ENCODE measurements around the gene TRMT11.
"Not testable (repeated sequence)": the region's sequence is repeated elsewhere in the genome, so short reads cannot be mapped to it uniquely, and the experiment has no call there.

Gene TRMT11

GRCh38 chr6:126048635-126049034 lies 62.3 kb downstream of the TRMT11 start:
- DNase-seq: no peak

- DNase-seq: no peak
These were observed 64.5 kb downstream of the TRMT11 start for GRCh38 chr6:126050795-126051194.

- DNase-seq: no peak
These were observed 65.5 kb downstream of the TRMT11 start for GRCh38 chr6:126051791-126052190.

GRCh38 chr6:126052485-126052884 lies 66.1 kb downstream of the TRMT11 start:
- no peak for DNase-seq

- no peak for DNase-seq
These were observed 67.9 kb downstream of the TRMT11 start for GRCh38 chr6:126054258-126054702.

- no peak for DNase-seq
These were observed 68.5 kb downstream of the TRMT11 start for GRCh38 chr6:126054802-126055201.

GRCh38 chr6:126055449-126055848 lies 69.1 kb downstream of the TRMT11 start:
- DNase-seq: no peak

GRCh38 chr6:126056355-126057004 lies 70.1 kb downstream of the TRMT11 start:
- DNase-seq: no peak

- DNase-seq: not testable (repeated sequence)
These were observed 71.7 kb downstream of the TRMT11 start for GRCh38 chr6:126058085-126058484.

- no peak for DNase-seq
These were observed 74.1 kb downstream of the TRMT11 start for GRCh38 chr6:126060400-126060799.

GRCh38 chr6:126063512-126064146 lies 77.3 kb downstream of the TRMT11 start:
- DNase-seq: no peak

GRCh38 chr6:126064257-126064747 lies 78.0 kb downstream of the TRMT11 start:
- DNase-seq: no peak

GRCh38 chr6:126064748-126065401 lies 78.5 kb downstream of the TRMT11 start:
- DNase-seq: no peak

- DNase-seq: no peak
These were observed 80.0 kb downstream of the TRMT11 start for GRCh38 chr6:126066053-126067048.

GRCh38 chr6:126067073-126067472 lies 80.7 kb downstream of the TRMT11 start:
- DNase-seq: no peak

- DNase-seq: no peak
These were observed 83.1 kb downstream of the TRMT11 start for GRCh38 chr6:126069449-126069848.

- DNase-seq: no peak
These were observed 84.8 kb downstream of the TRMT11 start for GRCh38 chr6:126071000-126071647.

- no peak for DNase-seq
These were observed 85.8 kb downstream of the TRMT11 start for GRCh38 chr6:126072172-126072571.

GRCh38 chr6:126072834-126073233 lies 86.5 kb downstream of the TRMT11 start:
- DNase-seq: no peak

GRCh38 chr6:126075335-126076071 lies 89.2 kb downstream of the TRMT11 start:
- no peak for DNase-seq

- DNase-seq: no peak
These were observed 90.8 kb downstream of the TRMT11 start for GRCh38 chr6:126076992-126077664.
